Right kidney (tissue), 1 donor: Measurements from ENCODE around the gene PRSS53.

Experiments used
- DNase-seq: peaks from one replicate; pipeline ENCODE4 v3.0.0-alpha.2; 2016

The PRSS53 gene

DNA sequence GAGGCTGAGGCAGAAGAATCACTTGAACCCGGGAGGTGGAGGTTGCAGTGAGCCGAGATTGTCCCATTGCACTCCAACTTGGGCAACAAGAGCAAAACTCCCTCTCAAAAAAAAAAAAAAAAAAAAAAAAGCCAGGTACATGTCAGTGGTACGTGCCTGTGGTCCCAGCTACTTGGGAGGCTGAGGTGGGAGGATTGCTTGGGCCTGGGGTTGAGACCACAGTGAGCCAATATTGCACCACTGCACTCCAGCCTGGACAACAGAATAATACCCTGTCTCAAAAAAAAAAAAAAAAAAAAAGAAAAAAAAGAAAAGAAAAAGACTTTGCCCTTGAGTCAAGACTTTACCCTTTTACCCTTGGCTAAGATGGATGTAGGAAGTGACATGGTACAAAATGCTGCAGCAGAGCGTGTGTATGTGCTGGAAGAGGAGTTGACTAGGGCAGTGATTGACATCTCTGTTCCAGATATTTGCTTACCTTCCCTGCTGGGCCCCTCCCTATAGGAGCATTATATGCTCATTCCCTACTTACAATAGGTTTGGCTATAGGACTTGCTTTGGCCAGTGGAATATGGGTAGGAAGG, 44.8 kb downstream of the PRSS53 start:
- no peak for DNase-seq

DNA sequence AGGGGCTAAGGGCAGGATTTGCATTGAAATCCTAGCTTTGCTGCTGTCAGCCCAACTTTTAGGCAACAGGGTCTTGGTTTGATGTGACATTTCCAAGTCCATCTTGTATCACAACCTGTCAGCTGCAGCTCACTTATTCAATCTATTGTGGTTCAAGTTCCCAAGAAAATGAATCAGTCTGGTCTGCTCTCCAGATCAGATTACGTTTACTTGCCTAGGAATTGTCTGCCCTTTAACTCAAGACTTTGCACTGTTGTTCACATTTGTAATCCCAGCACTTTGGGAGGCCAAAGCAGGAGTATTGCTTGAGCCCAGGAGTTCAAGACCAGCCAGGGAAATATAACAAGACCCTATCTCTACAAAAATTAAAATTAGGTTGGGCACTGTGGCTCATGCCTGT, 45.4 kb downstream of the PRSS53 start:
- no peak for DNase-seq

DNA sequence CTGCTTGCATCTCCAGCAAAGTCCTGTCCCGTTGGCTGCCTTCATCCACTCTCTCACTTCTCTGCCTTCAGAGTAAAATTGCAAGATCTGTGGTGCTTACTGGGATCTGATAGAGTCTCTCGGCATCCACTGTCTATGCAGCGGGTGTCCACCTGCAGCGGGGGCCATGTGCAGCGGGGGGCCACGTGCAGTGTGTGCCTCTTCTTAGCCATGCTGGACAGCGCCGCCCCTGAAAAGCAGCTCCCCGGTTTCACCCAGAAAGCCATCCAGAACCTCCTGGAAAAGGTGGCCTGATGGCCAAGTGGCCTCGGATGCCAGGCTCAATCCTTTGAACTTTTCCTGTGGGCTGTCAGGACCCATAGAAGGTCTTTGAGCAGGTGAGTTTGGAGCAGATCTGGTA, 45.9 kb downstream of the PRSS53 start:
- DNase-seq = no peak

DNA sequence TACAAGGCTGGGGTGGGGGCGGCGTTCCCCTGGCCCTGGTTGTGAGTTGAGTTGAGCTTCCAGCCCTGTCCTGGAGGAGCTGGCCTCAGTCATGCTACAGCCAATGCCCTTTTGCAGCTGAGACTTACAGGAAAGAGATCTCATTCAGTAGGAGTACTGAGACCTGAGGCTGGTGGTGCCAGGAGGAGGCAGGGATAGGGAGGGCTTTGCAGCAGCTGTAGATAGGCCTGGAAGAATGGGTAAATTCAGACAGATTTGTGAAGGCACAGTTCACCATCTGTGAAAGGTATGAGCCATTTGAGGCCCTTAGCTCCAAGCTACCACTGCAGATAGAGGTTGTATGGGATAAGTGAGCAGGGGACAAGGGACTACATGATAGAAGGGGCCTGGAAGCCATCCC, 49.8 kb downstream of the PRSS53 start:
- DNase-seq = no peak

DNA sequence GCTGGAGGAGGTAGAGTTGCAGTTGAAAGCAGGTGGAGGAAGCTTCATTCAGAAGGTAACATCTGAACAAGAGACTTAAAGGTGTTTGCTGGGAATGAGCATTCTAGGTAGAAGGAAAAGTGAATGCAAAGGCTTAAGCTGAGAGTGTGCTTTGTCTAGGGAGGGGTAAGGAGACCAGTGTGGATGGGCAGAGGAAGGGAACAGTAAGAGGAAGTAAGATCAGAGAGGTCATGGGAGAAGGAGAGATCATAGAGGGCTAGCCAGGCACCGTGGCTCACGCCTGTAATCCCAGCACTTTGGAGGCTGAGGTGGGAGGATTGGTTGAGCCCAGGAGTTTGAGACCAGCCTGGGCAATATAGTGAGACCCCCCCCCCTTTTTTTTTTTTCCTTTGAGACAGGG, 52.1 kb downstream of the PRSS53 start:
- DNase-seq = no peak

DNA sequence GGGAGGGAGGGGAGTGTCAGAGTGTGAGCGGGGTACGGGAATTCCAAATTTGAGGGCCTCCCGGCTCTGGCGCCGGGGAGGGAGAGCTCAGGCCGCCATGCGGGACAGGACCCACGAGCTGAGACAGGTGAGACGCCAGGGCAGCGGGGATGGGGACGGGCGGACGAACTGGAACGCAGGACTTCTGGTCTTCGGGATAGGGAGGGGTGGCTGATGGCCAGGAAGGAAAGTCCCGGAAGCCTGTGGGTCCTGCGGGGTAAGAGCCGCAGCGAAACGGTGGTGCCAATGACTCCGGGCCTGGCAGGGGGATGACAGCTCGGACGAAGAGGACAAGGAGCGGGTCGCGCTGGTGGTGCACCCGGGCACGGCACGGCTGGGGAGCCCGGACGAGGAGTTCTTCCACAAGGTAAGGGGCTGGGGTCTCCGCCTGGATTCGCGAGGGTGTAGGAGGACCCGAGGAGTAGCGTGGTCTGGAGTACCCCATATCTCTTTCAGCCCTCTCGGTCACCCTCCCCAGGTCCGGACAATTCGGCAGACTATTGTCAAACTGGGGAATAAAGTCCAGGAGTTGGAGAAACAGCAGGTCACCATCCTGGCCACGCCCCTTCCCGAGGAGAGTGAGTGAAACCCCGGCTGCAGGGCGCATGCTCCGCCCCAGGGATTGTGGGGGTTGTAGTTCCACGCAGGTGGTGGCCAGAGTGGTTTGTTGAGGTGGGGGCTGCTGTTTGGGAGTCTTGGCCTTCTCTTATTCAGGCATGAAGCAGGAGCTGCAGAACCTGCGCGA, 54.8 kb downstream of the PRSS53 start:
- DNase-seq = peak; percentile 79
